Peyer's patch (tissue), 4 donors: ENCODE results near the gene UROC1.

Source experiments
- CTCF ChIP-seq, 6 experiments: fragments of 450-650 bp in 4 of 6; fragments of 200-600 bp in 2 of 6; sonication (generic) in 1 of 6; IDR thresholded peaks; one replicate each; pipeline ENCODE4 v1.5.1; 2017 to 2019; ENCODE audit warnings: antibody characterized with exemption in 6 of 6, mild to moderate bottlenecking in 3 of 6, moderate library complexity in 1 of 6
- POLR2A ChIP-seq, 2 donors: fragments of 450-650 bp; IDR thresholded peaks; one replicate each; pipeline ENCODE4 v1.5.1; 2017; ENCODE audit warnings: antibody characterized with exemption in 2 of 2, mild to moderate bottlenecking in 2 of 2, moderate library complexity in 2 of 2

- no peak for TF ChIP-seq POLR2A (IDR thresholded peaks at IDR 0.05)
- no peak for TF ChIP-seq CTCF (IDR thresholded peaks at IDR 0.05)
Measured at GRCh38 chr3:126553284-126554084, 35.9 kb upstream of the UROC1 start.
